Tibial nerve (tissue), 4 donors: Measurements from ENCODE around the gene IQSEC1.

Experiments used
- EP300 ChIP-seq, 2 donors: sonication (generic); formaldehyde crosslinking; IDR thresholded peaks; one replicate each; pipeline ENCODE4 v1.6.1; 2017; ENCODE audit warnings: antibody characterized with exemption in 2 of 2, mild to moderate bottlenecking in 1 of 2
- POLR2A ChIP-seq, 2 donors: fragments of 450-650 bp; IDR thresholded peaks; one replicate each; pipeline ENCODE4 v1.6.1; 2017; ENCODE audit warnings: antibody characterized with exemption in 2 of 2, mild to moderate bottlenecking in 2 of 2, moderate library complexity in 2 of 2
- TF ChIP-seq, protein P1 (sequence below), 5 experiments: fragments of 200-600 bp in 3 of 5; fragments of 450-650 bp in 2 of 5; sonication (generic) in 3 of 5; IDR thresholded peaks; one replicate each; pipeline ENCODE4 v1.5.1; 2016 to 2019; ENCODE audit warnings: antibody characterized with exemption in 5 of 5, mild to moderate bottlenecking in 3 of 5, moderate library complexity in 2 of 5

DNA sequence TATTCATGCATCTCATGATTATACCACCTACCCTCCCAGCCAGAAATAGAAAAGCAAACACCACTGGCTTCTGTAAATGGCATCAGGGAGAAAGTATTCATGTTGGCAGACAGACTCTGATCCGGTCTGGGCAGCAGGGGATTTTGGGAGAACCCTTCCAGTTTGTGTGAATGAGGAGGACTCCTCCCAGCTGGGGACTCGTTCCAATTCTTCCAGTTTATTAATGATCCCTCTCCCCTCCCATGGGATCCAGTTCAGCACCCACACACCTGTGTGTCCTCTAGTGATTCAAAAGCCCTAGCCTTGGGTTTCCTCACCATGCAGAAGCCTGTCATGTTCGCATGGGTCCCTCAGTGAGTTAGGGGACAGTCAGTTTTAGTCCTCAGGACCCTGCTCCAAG is 110.9 kb downstream of the IQSEC1 start:
- TF ChIP-seq, protein P1, sequence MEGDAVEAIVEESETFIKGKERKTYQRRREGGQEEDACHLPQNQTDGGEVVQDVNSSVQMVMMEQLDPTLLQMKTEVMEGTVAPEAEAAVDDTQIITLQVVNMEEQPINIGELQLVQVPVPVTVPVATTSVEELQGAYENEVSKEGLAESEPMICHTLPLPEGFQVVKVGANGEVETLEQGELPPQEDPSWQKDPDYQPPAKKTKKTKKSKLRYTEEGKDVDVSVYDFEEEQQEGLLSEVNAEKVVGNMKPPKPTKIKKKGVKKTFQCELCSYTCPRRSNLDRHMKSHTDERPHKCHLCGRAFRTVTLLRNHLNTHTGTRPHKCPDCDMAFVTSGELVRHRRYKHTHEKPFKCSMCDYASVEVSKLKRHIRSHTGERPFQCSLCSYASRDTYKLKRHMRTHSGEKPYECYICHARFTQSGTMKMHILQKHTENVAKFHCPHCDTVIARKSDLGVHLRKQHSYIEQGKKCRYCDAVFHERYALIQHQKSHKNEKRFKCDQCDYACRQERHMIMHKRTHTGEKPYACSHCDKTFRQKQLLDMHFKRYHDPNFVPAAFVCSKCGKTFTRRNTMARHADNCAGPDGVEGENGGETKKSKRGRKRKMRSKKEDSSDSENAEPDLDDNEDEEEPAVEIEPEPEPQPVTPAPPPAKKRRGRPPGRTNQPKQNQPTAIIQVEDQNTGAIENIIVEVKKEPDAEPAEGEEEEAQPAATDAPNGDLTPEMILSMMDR (IDR thresholded peaks at IDR 0.05) = no peak
- TF ChIP-seq POLR2A (IDR thresholded peaks at IDR 0.05) = no peak
- no peak for TF ChIP-seq EP300 (IDR thresholded peaks at IDR 0.05)
